ENCODE results near the gene GDA.
"Not testable (repeated sequence)": the region's sequence is repeated elsewhere in the genome, so short reads cannot be mapped to it uniquely, and the experiment has no call there.

GDA gene

GRCh38 chr9:72280913-72281500 lies 131.8 kb downstream of the GDA start:
- DNase-seq (ENCODE audit: low read depth), result peak; percentile 22

- no peak for DNase-seq (ENCODE audit: low read depth)
Observed at GRCh38 chr9:72289401-72289800, 140.2 kb downstream of the GDA start.

- no peak for DNase-seq (ENCODE audit: low read depth)
Observed at GRCh38 chr9:72290311-72290710, 141.1 kb downstream of the GDA start.

DNA sequence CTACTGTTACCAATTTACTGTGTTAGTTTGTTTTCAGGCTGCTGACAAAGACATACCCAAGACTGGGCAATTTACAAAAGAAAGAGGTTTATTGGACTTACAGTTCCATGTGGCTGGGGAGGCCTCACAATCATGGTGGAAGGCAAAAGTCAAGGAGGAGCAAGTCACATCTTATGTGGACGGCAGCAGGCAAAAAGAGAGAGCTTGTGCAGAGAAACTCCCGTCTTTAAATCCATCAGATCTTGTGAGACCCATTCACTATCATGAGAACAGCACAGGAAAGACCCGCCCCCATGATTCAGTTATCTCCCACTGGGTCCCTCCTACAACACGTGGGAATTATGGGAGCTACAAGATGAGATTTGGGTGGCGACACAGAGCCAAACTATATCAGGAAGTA lies 142.3 kb downstream of the GDA start:
- not testable (repeated sequence) for DNase-seq (ENCODE audit: low read depth)

GRCh38 chr9:72292256-72292682 lies 143.0 kb downstream of the GDA start:
- no peak for DNase-seq (ENCODE audit: low read depth)

DNA sequence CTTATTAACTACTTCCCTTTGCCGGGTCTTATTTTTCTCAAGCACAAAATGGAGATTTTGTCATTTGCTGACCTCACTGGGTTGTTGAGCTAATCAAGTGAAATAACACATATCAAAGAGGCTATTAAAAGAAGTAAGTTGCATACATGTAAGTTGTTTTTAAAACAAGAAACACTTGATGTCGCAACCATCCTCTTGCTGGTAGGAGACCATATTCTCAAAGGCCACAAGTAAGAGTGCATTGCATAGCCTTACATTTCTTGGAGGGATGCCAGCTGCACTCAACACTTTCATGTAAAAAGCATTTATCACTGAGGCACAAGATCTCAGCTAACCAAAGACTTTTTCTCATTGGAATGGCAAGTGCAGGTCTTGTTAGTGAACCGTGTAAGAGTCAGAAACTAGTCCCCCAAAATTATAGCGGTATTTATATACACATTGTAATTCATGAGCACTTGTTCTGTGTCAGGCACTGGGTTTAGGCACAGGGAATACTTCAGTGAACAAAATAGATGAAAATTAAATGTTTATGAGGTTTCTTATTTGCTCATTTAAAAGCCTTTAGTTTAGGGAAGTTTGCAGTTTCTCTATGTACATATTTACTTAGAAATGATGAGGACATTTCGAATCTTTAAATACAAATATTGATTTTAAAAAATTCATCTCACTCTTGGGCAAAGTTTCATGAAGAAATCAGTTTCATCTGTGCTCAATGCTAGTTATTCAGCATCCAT lies 143.8 kb downstream of the GDA start:
- DNase-seq (ENCODE audit: low read depth), result no peak

- no peak for DNase-seq (ENCODE audit: low read depth)
Observed at GRCh38 chr9:72294936-72295335, 145.7 kb downstream of the GDA start.

DNA sequence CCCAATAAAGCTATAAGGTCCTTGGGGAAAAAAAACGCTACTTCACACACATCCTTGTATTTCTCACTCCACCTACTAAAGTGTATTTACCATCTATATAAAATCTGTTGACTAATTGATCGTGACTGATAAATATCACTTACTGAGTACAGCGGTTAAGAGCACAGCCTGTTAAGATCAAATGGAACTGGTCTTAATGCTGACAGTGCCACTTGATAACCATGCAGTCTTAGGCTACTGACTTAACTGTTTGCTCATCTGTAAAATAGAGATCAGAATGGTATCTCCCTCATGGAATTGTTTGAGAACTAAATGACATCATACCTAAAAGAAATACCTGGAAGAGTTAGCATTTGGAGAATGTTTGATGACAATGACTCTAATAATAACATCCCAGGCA lies 148.3 kb downstream of the GDA start:
- DNase-seq (ENCODE audit: low read depth), result no peak

GRCh38 chr9:72299017-72299603 lies 149.9 kb downstream of the GDA start:
- DNase-seq (ENCODE audit: low read depth), result no peak

DNA sequence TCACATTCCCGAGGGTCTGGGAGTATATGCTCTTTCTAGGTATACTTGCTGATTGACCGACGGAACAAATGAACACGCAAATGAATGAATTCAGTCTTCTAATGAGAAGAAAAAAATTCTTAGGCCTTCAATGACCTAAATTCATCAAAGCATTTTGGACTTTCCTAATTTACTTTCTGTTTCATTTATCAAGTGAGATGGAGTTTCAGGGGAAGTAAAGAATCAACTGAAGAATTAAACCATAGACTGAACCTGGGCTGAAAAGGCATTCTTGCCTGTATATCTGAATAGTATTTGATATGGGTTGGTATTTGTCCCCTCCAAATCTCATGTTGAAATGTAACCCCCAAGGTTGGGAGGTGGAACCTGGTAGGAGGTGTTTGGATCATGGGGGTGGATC lies 151.6 kb downstream of the GDA start:
- no peak for DNase-seq (ENCODE audit: low read depth)

Data from stimulated activated CD8-positive, alpha-beta memory T cell treated with anti-CD3 and anti-CD28 coated beads, Interleukin-15, amount 100 ng/mL, for 24 hours (primary cell).